Keratinocyte (primary cell): ENCODE results near the gene SEC14L2.

Source experiments
- EZH2 ChIP-seq: IDR thresholded peaks from one replicate; pipeline ENCODE4 v1.6.1; 2012; ENCODE audit warnings: inconsistent platforms, mild to moderate bottlenecking, low read length, moderate library complexity
- TF ChIP-seq, protein P1 (sequence below), 3 experiments: IDR thresholded peaks in 1 of 3; conservative IDR thresholded peaks in 1 of 3; optimal IDR thresholded peaks in 1 of 3; 2 replicates in 2 of 3; 3 replicates in 1 of 3; pipeline versions ENCODE3 to v1.5.1; 2011; ENCODE audit warnings: low read length in 3 of 3, mild to moderate bottlenecking in 3 of 3, moderate library complexity in 2 of 3, control low read depth in 1 of 3, inconsistent platforms in 1 of 3; ENCODE audit not compliant: insufficient read depth in 2 of 3; ENCODE audit errors: extremely low read depth in 1 of 3

DNA sequence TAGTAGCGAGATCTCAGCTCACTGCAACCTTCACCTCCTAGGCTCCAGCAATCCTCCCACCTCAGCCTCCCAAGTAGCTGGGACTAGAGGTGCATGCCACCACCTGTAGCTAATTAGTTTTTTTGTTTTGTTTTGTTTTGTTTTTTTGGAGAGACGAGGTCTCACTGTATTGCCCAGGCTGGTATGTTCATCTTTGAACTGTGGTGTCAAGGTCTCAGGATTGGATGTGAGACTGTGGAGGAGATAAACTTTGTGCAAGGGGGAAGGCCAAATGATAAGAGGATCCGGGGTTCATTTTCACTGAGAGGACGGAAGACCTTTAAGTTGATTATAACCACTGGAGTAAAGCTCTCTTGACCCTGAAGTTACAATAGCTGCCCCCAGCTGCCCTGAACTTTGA, 8.9 kb downstream of the SEC14L2 start:
- TF ChIP-seq, protein P1, sequence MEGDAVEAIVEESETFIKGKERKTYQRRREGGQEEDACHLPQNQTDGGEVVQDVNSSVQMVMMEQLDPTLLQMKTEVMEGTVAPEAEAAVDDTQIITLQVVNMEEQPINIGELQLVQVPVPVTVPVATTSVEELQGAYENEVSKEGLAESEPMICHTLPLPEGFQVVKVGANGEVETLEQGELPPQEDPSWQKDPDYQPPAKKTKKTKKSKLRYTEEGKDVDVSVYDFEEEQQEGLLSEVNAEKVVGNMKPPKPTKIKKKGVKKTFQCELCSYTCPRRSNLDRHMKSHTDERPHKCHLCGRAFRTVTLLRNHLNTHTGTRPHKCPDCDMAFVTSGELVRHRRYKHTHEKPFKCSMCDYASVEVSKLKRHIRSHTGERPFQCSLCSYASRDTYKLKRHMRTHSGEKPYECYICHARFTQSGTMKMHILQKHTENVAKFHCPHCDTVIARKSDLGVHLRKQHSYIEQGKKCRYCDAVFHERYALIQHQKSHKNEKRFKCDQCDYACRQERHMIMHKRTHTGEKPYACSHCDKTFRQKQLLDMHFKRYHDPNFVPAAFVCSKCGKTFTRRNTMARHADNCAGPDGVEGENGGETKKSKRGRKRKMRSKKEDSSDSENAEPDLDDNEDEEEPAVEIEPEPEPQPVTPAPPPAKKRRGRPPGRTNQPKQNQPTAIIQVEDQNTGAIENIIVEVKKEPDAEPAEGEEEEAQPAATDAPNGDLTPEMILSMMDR (optimal IDR thresholded peaks at IDR 0.05 in 1 of 3, IDR thresholded peaks at IDR 0.05 in 1 of 3, conservative IDR thresholded peaks at IDR 0.05 in 1 of 3; ENCODE audit: extremely low read depth in 1 of 3, insufficient read depth in 2 of 3, low read length in 3 of 3) = no peak
- TF ChIP-seq EZH2 = no peak
